ENCODE results near the gene KRT31.

DNA sequence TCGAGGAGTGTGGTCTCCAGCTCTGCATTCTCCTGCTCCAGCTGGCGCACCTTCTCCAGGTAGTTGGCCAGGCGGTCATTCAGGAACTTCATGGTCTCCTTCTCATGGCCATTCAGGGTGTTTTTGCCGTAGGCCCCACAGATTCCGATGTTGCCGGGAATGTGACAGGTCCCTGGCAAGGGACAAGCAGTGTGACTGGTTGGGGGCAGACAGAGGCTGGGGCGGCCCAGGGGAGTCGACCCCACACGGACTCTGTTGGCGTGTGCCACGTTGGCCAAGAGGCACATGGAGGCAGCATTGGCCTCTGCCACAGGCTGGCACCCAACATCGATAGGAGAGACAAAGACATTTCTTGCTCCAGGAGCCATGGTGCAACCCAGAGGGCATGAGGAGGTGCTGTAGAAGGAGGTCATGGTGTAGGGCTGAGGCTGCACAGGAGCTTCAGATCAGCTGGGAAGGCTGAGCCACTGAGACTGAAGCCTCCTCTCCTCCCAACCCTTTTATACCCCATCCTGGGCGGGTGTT lies 26.8 kb upstream of the KRT31 start, which contains the start of gene KRT37:
- TF ChIP-seq CTCF (conservative IDR thresholded peaks at IDR 0.05 in 1 of 2, IDR thresholded peaks at IDR 0.05 in 1 of 2; ENCODE audit: low read depth in 1 of 2, low read length in 2 of 2) = no peak
- TF ChIP-seq EZH2 (IDR thresholded peaks at IDR 0.05; ENCODE audit: low read length, missing control alignments) = no peak
